Glomerular endothelial cell (primary cell): ENCODE measurements around the gene NEURL1. TPM values are rescaled to one million over a fixed set of nuclear protein-coding genes. Genes with fewer than 3 reads are reported as not detected.
A peak's percentile ranks its signal among the peaks of the same experiment; 100 is the strongest.

Experiments used
- DNase-seq: peaks from one replicate; pipeline ENCODE4 v3.0.0-alpha.2; 2011; ENCODE audit warnings: low read depth, low spot score; ENCODE audit errors: extremely low read depth
- total RNA-seq: library from RNA; depleted of rRNA; stranded (reverse); fragments of >200 nt; gene quantifications from 2 replicates; pipeline ENCODE4 v1.2.3, GENCODE V29; 2015

NEURL1 gene
- total RNA-seq, 1 donor from 2014 or later, result 0.47 TPM

- DNase-seq, result no peak
Observed at GRCh38 chr10:103581499-103581898, 88.0 kb downstream of the NEURL1 start.

- no peak for DNase-seq
Observed at GRCh38 chr10:103582331-103583123, 89.0 kb downstream of the NEURL1 start.

- DNase-seq, result no peak
Observed at GRCh38 chr10:103583871-103584215, 90.3 kb downstream of the NEURL1 start.

- no peak for DNase-seq
Observed at GRCh38 chr10:103584216-103585010, 90.9 kb downstream of the NEURL1 start.

- no peak for DNase-seq
Observed at GRCh38 chr10:103585011-103585405, 91.5 kb downstream of the NEURL1 start.

- no peak for DNase-seq
Observed at GRCh38 chr10:103587073-103587472, 93.6 kb downstream of the NEURL1 start.

- DNase-seq, result no peak
Observed at GRCh38 chr10:103589074-103589630, 95.6 kb downstream of the NEURL1 start.

- DNase-seq, result no peak
Observed at GRCh38 chr10:103590060-103590459, 96.6 kb downstream of the NEURL1 start.

GRCh38 chr10:103590744-103591291, 97.3 kb downstream of the NEURL1 start:
- no peak for DNase-seq

- no peak for DNase-seq
Observed at GRCh38 chr10:103592186-103593021, 98.9 kb downstream of the NEURL1 start.

GRCh38 chr10:103593022-103593570, 99.6 kb downstream of the NEURL1 start:
- no peak for DNase-seq

- DNase-seq, result no peak
Observed at GRCh38 chr10:103595933-103596726, 102.6 kb downstream of the NEURL1 start.

GRCh38 chr10:103597003-103597402, 103.5 kb downstream of the NEURL1 start:
- DNase-seq, result no peak

- DNase-seq, result peak; percentile 31
Observed at GRCh38 chr10:103598654-103599115, 105.2 kb downstream of the NEURL1 start.

GRCh38 chr10:103599211-103599610, 105.7 kb downstream of the NEURL1 start:
- no peak for DNase-seq

GRCh38 chr10:103599907-103600306, 106.4 kb downstream of the NEURL1 start:
- DNase-seq, result no peak

- DNase-seq, result no peak
Observed at GRCh38 chr10:103600325-103600724, 106.8 kb downstream of the NEURL1 start.

- no peak for DNase-seq
Observed at GRCh38 chr10:103600956-103601569, 107.6 kb downstream of the NEURL1 start.
